IMR-90 (cell line): ENCODE measurements around the gene FHIP1A.

Experiments used
- CEBPB ChIP-seq: IDR thresholded peaks from 2 replicates; pipeline ENCODE4 v1.6.1; 2012; ENCODE audit warnings: low read depth, low read length, improper control_type of control experiment
- MXI1 ChIP-seq: IDR thresholded peaks from 2 replicates; pipeline ENCODE4 v1.6.1; 2012; ENCODE audit warnings: low read depth, mild to moderate bottlenecking, low read length, moderate library complexity, borderline replicate concordance
- POLR2A ChIP-seq: IDR thresholded peaks from 2 replicates; pipeline ENCODE4 v1.6.1; 2012; ENCODE audit warnings: mild to moderate bottlenecking, low read depth, low read length
- TF ChIP-seq, protein P1 (sequence below): conservative IDR thresholded peaks from 2 replicates; pipeline ENCODE4 v1.5.1; 2012; ENCODE audit warnings: mild to moderate bottlenecking, low read depth, low read length, improper control_type of control experiment

DNA sequence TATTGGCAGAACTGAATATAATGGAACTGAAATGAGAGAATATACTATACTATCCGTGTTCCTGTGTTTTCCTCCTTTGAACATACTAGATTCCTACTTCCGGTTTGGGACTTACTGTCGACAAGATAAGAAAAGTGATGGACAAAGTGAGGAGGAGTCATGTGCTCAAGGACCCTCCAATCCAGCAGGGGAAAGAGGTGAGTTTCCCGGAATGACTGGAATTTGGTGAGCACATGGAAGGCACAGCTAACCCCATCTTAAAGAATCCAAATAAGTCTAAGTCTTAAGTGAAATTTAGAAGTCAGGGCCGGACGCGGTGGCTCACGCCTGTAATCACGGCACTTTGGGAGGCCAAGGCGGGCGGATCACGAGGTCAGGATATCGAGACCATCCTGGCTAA lies 47.0 kb upstream of the FHIP1A start:
- TF ChIP-seq MXI1 (no peak), CEBPB (no peak), POLR2A (no peak)
- TF ChIP-seq, protein P1, sequence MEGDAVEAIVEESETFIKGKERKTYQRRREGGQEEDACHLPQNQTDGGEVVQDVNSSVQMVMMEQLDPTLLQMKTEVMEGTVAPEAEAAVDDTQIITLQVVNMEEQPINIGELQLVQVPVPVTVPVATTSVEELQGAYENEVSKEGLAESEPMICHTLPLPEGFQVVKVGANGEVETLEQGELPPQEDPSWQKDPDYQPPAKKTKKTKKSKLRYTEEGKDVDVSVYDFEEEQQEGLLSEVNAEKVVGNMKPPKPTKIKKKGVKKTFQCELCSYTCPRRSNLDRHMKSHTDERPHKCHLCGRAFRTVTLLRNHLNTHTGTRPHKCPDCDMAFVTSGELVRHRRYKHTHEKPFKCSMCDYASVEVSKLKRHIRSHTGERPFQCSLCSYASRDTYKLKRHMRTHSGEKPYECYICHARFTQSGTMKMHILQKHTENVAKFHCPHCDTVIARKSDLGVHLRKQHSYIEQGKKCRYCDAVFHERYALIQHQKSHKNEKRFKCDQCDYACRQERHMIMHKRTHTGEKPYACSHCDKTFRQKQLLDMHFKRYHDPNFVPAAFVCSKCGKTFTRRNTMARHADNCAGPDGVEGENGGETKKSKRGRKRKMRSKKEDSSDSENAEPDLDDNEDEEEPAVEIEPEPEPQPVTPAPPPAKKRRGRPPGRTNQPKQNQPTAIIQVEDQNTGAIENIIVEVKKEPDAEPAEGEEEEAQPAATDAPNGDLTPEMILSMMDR, result no peak
